Neural cell (in vitro differentiated cells): Measurements from ENCODE around the gene PIK3C2G.
"Not testable (repeated sequence)": the region's sequence is repeated elsewhere in the genome, so short reads cannot be mapped to it uniquely, and the experiment has no call there.

Experiments used
- EP300 ChIP-seq: fragments of 450-650 bp; conservative IDR thresholded peaks from 2 replicates; pipeline ENCODE4 v1.6.1; 2014; ENCODE audit warnings: antibody characterized with exemption, mild to moderate bottlenecking, moderate library complexity; ENCODE audit not compliant: poor library complexity, severe bottlenecking
- EZH2 ChIP-seq: fragments of 200-600, 300-800 bp; shearing (Covaris generic), sonication (generic); IDR thresholded peaks from 2 replicates; pipeline ENCODE4 v1.6.1; 2014; ENCODE audit warnings: antibody characterized with exemption, low read length, borderline replicate concordance, mild to moderate bottlenecking; ENCODE audit not compliant: insufficient read depth, poor library complexity, severe bottlenecking
- MXI1 ChIP-seq: fragments of 450-650 bp; conservative IDR thresholded peaks from 2 replicates; pipeline ENCODE4 v1.6.1; 2014; ENCODE audit warnings: antibody characterized with exemption, mild to moderate bottlenecking; ENCODE audit not compliant: poor library complexity, severe bottlenecking
- POLR2AphosphoS5 ChIP-seq: IDR thresholded peaks from 2 replicates; pipeline ENCODE4 v1.6.1; 2012
- SMC3 ChIP-seq: fragments of 450-650 bp; conservative IDR thresholded peaks from 2 replicates; pipeline ENCODE4 v1.6.1; 2014; ENCODE audit warnings: antibody characterized with exemption, mild to moderate bottlenecking, moderate library complexity; ENCODE audit not compliant: poor library complexity
- TAF1 ChIP-seq: IDR thresholded peaks from 2 replicates; pipeline ENCODE4 v1.6.1; 2012; ENCODE audit warnings: low read depth
- TF ChIP-seq, protein P1 (sequence below): fragments of 450-650 bp; IDR thresholded peaks from 2 replicates; pipeline ENCODE4 v1.5.1; 2014; ENCODE audit warnings: antibody characterized with exemption, mild to moderate bottlenecking, moderate library complexity; ENCODE audit not compliant: poor library complexity, severe bottlenecking
- TF ChIP-seq, protein P2 (sequence below): IDR thresholded peaks from 2 replicates; pipeline ENCODE4 v1.6.1; 2012; ENCODE audit warnings: borderline replicate concordance

DNA sequence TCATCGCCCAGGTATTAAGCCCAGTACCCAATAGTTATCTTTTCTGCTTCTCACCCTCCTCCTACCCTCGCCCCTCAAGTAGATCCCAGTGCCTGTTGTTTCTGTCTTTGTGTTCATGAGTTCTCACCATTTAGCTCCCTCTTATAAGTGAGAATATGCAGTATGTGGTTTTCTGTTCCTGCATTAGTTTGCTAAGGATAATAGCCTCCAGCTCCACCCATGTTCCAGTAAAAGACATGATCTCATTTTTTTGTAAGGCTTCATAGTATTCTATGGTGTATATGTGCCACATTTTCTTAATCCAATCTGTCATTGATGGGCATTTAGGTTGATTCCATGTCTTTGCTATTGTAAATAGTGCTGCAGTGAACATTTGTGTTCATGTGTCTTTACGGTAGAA is 281.2 kb downstream of the PIK3C2G start:
- not testable (repeated sequence) for TF ChIP-seq EP300, TAF1, SMC3, POLR2AphosphoS5, EZH2, MXI1
- TF ChIP-seq, protein P1, sequence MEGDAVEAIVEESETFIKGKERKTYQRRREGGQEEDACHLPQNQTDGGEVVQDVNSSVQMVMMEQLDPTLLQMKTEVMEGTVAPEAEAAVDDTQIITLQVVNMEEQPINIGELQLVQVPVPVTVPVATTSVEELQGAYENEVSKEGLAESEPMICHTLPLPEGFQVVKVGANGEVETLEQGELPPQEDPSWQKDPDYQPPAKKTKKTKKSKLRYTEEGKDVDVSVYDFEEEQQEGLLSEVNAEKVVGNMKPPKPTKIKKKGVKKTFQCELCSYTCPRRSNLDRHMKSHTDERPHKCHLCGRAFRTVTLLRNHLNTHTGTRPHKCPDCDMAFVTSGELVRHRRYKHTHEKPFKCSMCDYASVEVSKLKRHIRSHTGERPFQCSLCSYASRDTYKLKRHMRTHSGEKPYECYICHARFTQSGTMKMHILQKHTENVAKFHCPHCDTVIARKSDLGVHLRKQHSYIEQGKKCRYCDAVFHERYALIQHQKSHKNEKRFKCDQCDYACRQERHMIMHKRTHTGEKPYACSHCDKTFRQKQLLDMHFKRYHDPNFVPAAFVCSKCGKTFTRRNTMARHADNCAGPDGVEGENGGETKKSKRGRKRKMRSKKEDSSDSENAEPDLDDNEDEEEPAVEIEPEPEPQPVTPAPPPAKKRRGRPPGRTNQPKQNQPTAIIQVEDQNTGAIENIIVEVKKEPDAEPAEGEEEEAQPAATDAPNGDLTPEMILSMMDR, result not testable (repeated sequence)
- TF ChIP-seq, protein P2, sequence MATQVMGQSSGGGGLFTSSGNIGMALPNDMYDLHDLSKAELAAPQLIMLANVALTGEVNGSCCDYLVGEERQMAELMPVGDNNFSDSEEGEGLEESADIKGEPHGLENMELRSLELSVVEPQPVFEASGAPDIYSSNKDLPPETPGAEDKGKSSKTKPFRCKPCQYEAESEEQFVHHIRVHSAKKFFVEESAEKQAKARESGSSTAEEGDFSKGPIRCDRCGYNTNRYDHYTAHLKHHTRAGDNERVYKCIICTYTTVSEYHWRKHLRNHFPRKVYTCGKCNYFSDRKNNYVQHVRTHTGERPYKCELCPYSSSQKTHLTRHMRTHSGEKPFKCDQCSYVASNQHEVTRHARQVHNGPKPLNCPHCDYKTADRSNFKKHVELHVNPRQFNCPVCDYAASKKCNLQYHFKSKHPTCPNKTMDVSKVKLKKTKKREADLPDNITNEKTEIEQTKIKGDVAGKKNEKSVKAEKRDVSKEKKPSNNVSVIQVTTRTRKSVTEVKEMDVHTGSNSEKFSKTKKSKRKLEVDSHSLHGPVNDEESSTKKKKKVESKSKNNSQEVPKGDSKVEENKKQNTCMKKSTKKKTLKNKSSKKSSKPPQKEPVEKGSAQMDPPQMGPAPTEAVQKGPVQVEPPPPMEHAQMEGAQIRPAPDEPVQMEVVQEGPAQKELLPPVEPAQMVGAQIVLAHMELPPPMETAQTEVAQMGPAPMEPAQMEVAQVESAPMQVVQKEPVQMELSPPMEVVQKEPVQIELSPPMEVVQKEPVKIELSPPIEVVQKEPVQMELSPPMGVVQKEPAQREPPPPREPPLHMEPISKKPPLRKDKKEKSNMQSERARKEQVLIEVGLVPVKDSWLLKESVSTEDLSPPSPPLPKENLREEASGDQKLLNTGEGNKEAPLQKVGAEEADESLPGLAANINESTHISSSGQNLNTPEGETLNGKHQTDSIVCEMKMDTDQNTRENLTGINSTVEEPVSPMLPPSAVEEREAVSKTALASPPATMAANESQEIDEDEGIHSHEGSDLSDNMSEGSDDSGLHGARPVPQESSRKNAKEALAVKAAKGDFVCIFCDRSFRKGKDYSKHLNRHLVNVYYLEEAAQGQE, result not testable (repeated sequence)
